IMR-90 (cell line): ENCODE results near the gene BCAS3. TPM values are rescaled to one million over a fixed set of nuclear protein-coding genes. Genes with fewer than 3 reads are reported as not detected.

Source experiments
- ATAC-seq: fragments of 200-7000 bp; cut with Tn5 transposase; 2 replicates; pipeline ENCODE4 v1.9.1; 2020; ENCODE audit warnings: low read depth, mild to moderate bottlenecking, moderate library complexity
- BruUV-seq: library from RNA; stranded (reverse); fragments of 400-500 nt; replicated peaks from 2 replicates; lab custom pipeline; 2021; lab: Mats Ljungman, UMichigan
- CTCF ChIA-PET: fragments of 300-600 bp; formaldehyde crosslinking; extraction: SDS; loops from one replicate; lab custom pipeline; 2021; ENCODE audit warnings: antibody characterized with exemption; lab: Yijun Ruan, JAX
- POLR2A ChIA-PET: fragments of 300-600 bp; sonication (Branson Sonifier 250); formaldehyde crosslinking; loops from one replicate; lab custom pipeline; 2022; ENCODE audit warnings: antibody characterized with exemption; ENCODE audit not compliant: unreplicated experiment; lab: Charles Lee
- DNase-seq: peaks from one replicate; pipeline ENCODE4 v3.0.0; 2013
- H2AFZ ChIP-seq: replicated peaks from 2 replicates; pipeline ENCODE3; 2013; ENCODE audit warnings: low read length, mild to moderate bottlenecking; ENCODE audit not compliant: poor library complexity
- H2AK5ac ChIP-seq: 2 replicates; pipeline ENCODE4 v1.6.1; 2013; ENCODE audit warnings: low read depth, low read length, inconsistent platforms
- H2AK9ac ChIP-seq: replicated peaks from 2 replicates; pipeline ENCODE3; 2013; ENCODE audit warnings: mild to moderate bottlenecking, low read depth, low read length, moderate library complexity; ENCODE audit not compliant: poor library complexity
- H2BK120ac ChIP-seq: 2 replicates; pipeline ENCODE4 v1.6.1; 2013; ENCODE audit warnings: low read depth, low read length, inconsistent platforms
- H2BK15ac ChIP-seq: 3 replicates; pipeline ENCODE4 v1.6.1; 2013; ENCODE audit warnings: low read depth, low read length, inconsistent platforms
- H2BK20ac ChIP-seq: 2 replicates; pipeline ENCODE4 v1.6.1; 2013; ENCODE audit warnings: low read depth, mild to moderate bottlenecking, inconsistent platforms, low read length, moderate library complexity
- H2BK5ac ChIP-seq: 2 replicates; pipeline ENCODE4 v1.6.1; 2013; ENCODE audit warnings: mild to moderate bottlenecking, low read depth, low read length, inconsistent platforms; ENCODE audit not compliant: poor library complexity, severe bottlenecking
- H3K14ac ChIP-seq: replicated peaks from 2 replicates; pipeline ENCODE4 v1.6.1; 2013; ENCODE audit warnings: low read depth, low read length, inconsistent platforms
- H3K18ac ChIP-seq: 2 replicates; pipeline ENCODE4 v1.6.1; 2013; ENCODE audit warnings: low read depth, low read length, control low read depth
- H3K23ac ChIP-seq: 2 replicates; pipeline ENCODE4 v1.6.1; 2013; ENCODE audit warnings: low read depth, low read length, inconsistent platforms
- H3K27ac ChIP-seq: 2 replicates; pipeline ENCODE4 v1.5.1; 2013; ENCODE audit warnings: mild to moderate bottlenecking, control low read depth, low read length; ENCODE audit not compliant: insufficient read depth
- H3K27me3 ChIP-seq: 2 replicates; pipeline ENCODE4 v1.6.1; 2013; ENCODE audit warnings: low read length; ENCODE audit not compliant: control insufficient read depth, insufficient read depth
- H3K36me3 ChIP-seq: 2 replicates; pipeline ENCODE4 v1.6.1; 2013; ENCODE audit warnings: low read length, mixed read lengths; ENCODE audit not compliant: control insufficient read depth, insufficient read depth
- H3K4ac ChIP-seq: 2 replicates; pipeline ENCODE4 v1.6.1; 2013; ENCODE audit warnings: low read depth, low read length, inconsistent platforms
- H3K4me1 ChIP-seq: 2 replicates; pipeline ENCODE4 v1.6.1; 2013; ENCODE audit warnings: low read length, mixed read lengths; ENCODE audit not compliant: control insufficient read depth, insufficient read depth
- H3K4me2 ChIP-seq: 2 replicates; pipeline ENCODE4 v1.6.1; 2013; ENCODE audit warnings: low read depth, mild to moderate bottlenecking, control low read depth, low read length, moderate library complexity
- H3K4me3 ChIP-seq: 2 replicates; pipeline ENCODE4 v1.5.1; 2013; ENCODE audit warnings: low read depth, mild to moderate bottlenecking, control low read depth, low read length, moderate library complexity; ENCODE audit not compliant: insufficient read depth
- H3K56ac ChIP-seq: 2 replicates; pipeline ENCODE4 v1.6.1; 2013; ENCODE audit warnings: low read length, inconsistent platforms; ENCODE audit not compliant: insufficient read depth; ENCODE audit errors: extremely low read depth
- H3K79me1 ChIP-seq, 2 experiments: 2 replicates each; pipeline ENCODE4 v1.6.1; 2013; ENCODE audit warnings: low read length in 2 of 2, inconsistent platforms in 1 of 2, low read depth in 1 of 2
- H3K9ac ChIP-seq: 2 replicates; pipeline ENCODE4 v1.6.1; 2013; ENCODE audit warnings: low read depth, low read length, control low read depth
- H3K9me1 ChIP-seq: 2 replicates; pipeline ENCODE4 v1.6.1; 2013; ENCODE audit warnings: low read length, inconsistent platforms; ENCODE audit not compliant: insufficient read depth
- H3K9me3 ChIP-seq: 2 replicates; pipeline ENCODE4 v1.6.1; 2013; ENCODE audit warnings: low read length; ENCODE audit not compliant: control insufficient read depth, insufficient read depth
- H4K20me1 ChIP-seq: 2 replicates; pipeline ENCODE4 v1.6.1; 2013; ENCODE audit warnings: low read length, inconsistent platforms; ENCODE audit not compliant: insufficient read depth
- H4K5ac ChIP-seq: 2 replicates; pipeline ENCODE4 v1.6.1; 2013; ENCODE audit warnings: mild to moderate bottlenecking, low read depth, low read length, control low read depth
- H4K8ac ChIP-seq, 2 experiments: 2 replicates each; pipeline ENCODE4 v1.6.1; 2013; ENCODE audit warnings: low read depth in 2 of 2, low read length in 2 of 2, control low read depth in 1 of 2, inconsistent platforms in 1 of 2
- H4K91ac ChIP-seq: 2 replicates; pipeline ENCODE4 v1.6.1; 2013; ENCODE audit warnings: low read depth, low read length, inconsistent platforms; ENCODE audit not compliant: insufficient read depth
- BHLHE40 ChIP-seq: fragments of 150-350 bp; IDR thresholded peaks from 2 replicates; pipeline ENCODE4 v1.6.1; 2016; ENCODE audit warnings: mild to moderate bottlenecking, low read depth, low read length
- CEBPB ChIP-seq: IDR thresholded peaks from 2 replicates; pipeline ENCODE4 v1.6.1; 2012; ENCODE audit warnings: low read depth, low read length, improper control_type of control experiment
- CHD1 ChIP-seq: IDR thresholded peaks from 2 replicates; pipeline ENCODE4 v1.6.1; 2012; ENCODE audit warnings: low read depth, low read length, improper control_type of control experiment
- FOS ChIP-seq: fragments of 150-350 bp; IDR thresholded peaks from 2 replicates; pipeline ENCODE4 v1.6.1; 2016; ENCODE audit warnings: low read depth, low read length
- MAFK ChIP-seq: IDR thresholded peaks from 2 replicates; pipeline ENCODE4 v1.6.1; 2012; ENCODE audit warnings: low read depth, low read length, improper control_type of control experiment
- MAZ ChIP-seq: IDR thresholded peaks from 2 replicates; pipeline ENCODE4 v1.6.1; 2012; ENCODE audit warnings: low read depth, mild to moderate bottlenecking, low read length, improper control_type of control experiment, moderate library complexity, borderline replicate concordance
- MXI1 ChIP-seq: IDR thresholded peaks from 2 replicates; pipeline ENCODE4 v1.6.1; 2012; ENCODE audit warnings: low read depth, mild to moderate bottlenecking, low read length, moderate library complexity, borderline replicate concordance
- NFE2L2 ChIP-seq: fragments of 150-350 bp; IDR thresholded peaks from 2 replicates; pipeline ENCODE4 v1.6.1; 2016; ENCODE audit warnings: low read depth, mild to moderate bottlenecking, low read length
- POLR2A ChIP-seq: IDR thresholded peaks from 2 replicates; pipeline ENCODE4 v1.6.1; 2012; ENCODE audit warnings: mild to moderate bottlenecking, low read depth, low read length
- RAD21 ChIP-seq: IDR thresholded peaks from 2 replicates; pipeline ENCODE4 v1.6.1; 2012; ENCODE audit warnings: low read length, improper control_type of control experiment
- RCOR1 ChIP-seq: IDR thresholded peaks from 2 replicates; pipeline ENCODE4 v1.6.1; 2012; ENCODE audit warnings: mild to moderate bottlenecking, low read length, improper control_type of control experiment; ENCODE audit not compliant: insufficient replicate concordance
- RFX5 ChIP-seq: IDR thresholded peaks from 2 replicates; pipeline ENCODE4 v1.8.0; 2012; ENCODE audit warnings: low read depth, mild to moderate bottlenecking, low read length, moderate library complexity
- SMC3 ChIP-seq: fragments of 150-350 bp; IDR thresholded peaks from 2 replicates; pipeline ENCODE4 v1.6.1; 2016; ENCODE audit warnings: low read depth, mild to moderate bottlenecking, antibody characterized with exemption, low read length, moderate library complexity
- dilution Hi-C: fragments of 300-500 bp; cut with HindIII; formaldehyde crosslinking; loops from one replicate; pipeline ENCODE4 v1.14.3; 2018; ENCODE audit warnings: low sequenced_read_pairs; ENCODE audit not compliant: unreplicated experiment
- in situ Hi-C: fragments of 300-500 bp; cut with MboI; formaldehyde crosslinking; loops from 3 replicates; pipeline ENCODE4 v1.14.3; 2019; ENCODE audit warnings: low sequenced_read_pairs, inconsistent platforms, mixed read lengths
- intact Hi-C: fragments of 100-400 bp; cut with micrococcal nuclease; formaldehyde crosslinking; loops from 2 replicates; pipeline ENCODE4 v1.10.0; 2022
- polyA plus RNA-seq, 3 experiments: library from polyadenylated mRNA; depleted of rRNA; stranded (reverse); fragments of >200 nt; gene quantifications; 2 replicates each; pipeline ENCODE4 v1.2.3, GENCODE V29; 2012; ENCODE audit warnings: low replicate concordance in 1 of 3
- total RNA-seq: library from RNA; depleted of rRNA; stranded (reverse); fragments of >200 nt; gene quantifications from 2 replicates; pipeline ENCODE4 v1.2.3, GENCODE V29; 2012
- TF ChIP-seq, protein P1 (sequence below): fragments of 150-350 bp; IDR thresholded peaks from 2 replicates; pipeline ENCODE4 v1.6.1; 2017; ENCODE audit warnings: mild to moderate bottlenecking, antibody characterized with exemption, low read length, low read depth
- TF ChIP-seq, protein P2 (sequence below): fragments of 150-350 bp; IDR thresholded peaks from 2 replicates; pipeline ENCODE4 v1.6.1; 2016; ENCODE audit warnings: low read depth, mild to moderate bottlenecking, low read length, moderate library complexity, borderline replicate concordance
- TF ChIP-seq, protein P3 (sequence below): conservative IDR thresholded peaks from 2 replicates; pipeline ENCODE4 v1.5.1; 2012; ENCODE audit warnings: mild to moderate bottlenecking, low read depth, low read length, improper control_type of control experiment

The BCAS3 gene
- total and polyA plus RNA-seq, 2 of the 4 experiments (the other 2 are of a cell fraction), result 6.3 to 27.1 TPM

DNA sequence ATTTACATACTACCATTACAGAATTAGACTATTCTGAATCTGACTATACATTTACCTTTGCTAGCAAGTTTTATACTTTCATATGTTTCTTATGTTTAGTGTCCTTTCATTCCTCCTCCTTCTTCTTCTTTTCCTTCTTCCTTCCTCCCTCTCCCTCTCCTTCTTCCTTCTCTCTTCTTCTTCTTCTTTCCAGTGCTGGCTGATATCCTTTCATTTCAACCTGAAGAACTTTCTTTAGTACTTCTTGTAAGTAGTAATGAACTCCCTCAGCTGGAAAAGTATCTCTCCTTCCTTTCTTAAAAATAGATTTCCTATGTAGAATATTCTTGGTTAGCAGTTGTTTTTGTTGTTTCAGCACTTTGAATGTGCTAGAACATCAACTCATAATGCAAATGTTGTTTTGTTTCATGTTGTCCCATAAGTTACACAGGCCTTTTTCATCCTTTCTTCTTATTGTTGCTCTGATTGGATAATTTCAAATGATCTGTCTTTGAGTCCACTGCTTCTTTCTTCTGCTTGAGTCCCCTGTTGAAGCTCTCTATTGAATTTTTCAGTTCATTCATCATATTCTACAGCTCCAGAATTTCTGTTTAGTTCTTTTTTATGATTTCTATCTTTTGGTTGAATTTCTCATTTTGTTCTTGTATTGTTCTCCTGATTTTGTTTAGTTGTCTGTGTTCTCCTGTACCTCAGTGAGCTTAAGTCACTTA is 759.5 kb downstream of the BCAS3 start:
- POLR2A ChIA-PET, result no interaction called here
- Histone ChIP-seq H2AK5ac (no peak overlapping the region), H4K8ac (no peak overlapping the region), H3K4ac (no peak overlapping the region), H3K27ac (no peak overlapping the region), H3K23ac (no peak overlapping the region), H3K9me3 (peaks cover 14% of the 10 kb centered on the region), H3K56ac (no peak overlapping the region), H2AFZ (no peak overlapping the region), H3K4me1 (no peaks in the 10 kb centered on the region), H2BK5ac (no peak overlapping the region), H3K36me3 (no peaks in the 10 kb centered on the region), H3K4me2 (no peak overlapping the region), H3K79me1 (no peaks in the 10 kb centered on the region), H2BK15ac (no peak overlapping the region), H4K20me1 (no peaks in the 10 kb centered on the region), H3K18ac (no peak overlapping the region), H3K27me3 (peaks cover 11% of the 10 kb centered on the region), H3K9me1 (no peaks in the 10 kb centered on the region), H3K4me3 (no peak overlapping the region), H4K5ac (no peak overlapping the region), H3K14ac (no peak overlapping the region), H3K9ac (no peak overlapping the region), H2BK120ac (no peak overlapping the region), H2AK9ac (no peak overlapping the region), H4K91ac (no peak overlapping the region), H2BK20ac (no peak overlapping the region)
- ATAC-seq, result no peak
- BruUV-seq, result no TSS peak
- in situ Hi-C loops (no loop called here), intact Hi-C loops (no loop called here), dilution Hi-C loops (no loop called here)
- DNase-seq, result no peak
- CTCF ChIA-PET, result no interaction called here
- TF ChIP-seq FOS, result no peak
- TF ChIP-seq MXI1, result no peak
- TF ChIP-seq RAD21, result no peak
- no peak for TF ChIP-seq NFE2L2
- no peak for TF ChIP-seq CEBPB
- TF ChIP-seq SMC3, result no peak
- TF ChIP-seq BHLHE40, result no peak
- TF ChIP-seq RCOR1, result no peak
- no peak for TF ChIP-seq POLR2A
- TF ChIP-seq, protein P1, sequence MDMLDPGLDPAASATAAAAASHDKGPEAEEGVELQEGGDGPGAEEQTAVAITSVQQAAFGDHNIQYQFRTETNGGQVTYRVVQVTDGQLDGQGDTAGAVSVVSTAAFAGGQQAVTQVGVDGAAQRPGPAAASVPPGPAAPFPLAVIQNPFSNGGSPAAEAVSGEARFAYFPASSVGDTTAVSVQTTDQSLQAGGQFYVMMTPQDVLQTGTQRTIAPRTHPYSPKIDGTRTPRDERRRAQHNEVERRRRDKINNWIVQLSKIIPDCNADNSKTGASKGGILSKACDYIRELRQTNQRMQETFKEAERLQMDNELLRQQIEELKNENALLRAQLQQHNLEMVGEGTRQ, result no peak
- TF ChIP-seq, protein P2, sequence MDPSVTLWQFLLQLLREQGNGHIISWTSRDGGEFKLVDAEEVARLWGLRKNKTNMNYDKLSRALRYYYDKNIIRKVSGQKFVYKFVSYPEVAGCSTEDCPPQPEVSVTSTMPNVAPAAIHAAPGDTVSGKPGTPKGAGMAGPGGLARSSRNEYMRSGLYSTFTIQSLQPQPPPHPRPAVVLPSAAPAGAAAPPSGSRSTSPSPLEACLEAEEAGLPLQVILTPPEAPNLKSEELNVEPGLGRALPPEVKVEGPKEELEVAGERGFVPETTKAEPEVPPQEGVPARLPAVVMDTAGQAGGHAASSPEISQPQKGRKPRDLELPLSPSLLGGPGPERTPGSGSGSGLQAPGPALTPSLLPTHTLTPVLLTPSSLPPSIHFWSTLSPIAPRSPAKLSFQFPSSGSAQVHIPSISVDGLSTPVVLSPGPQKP, result no peak
- no peak for TF ChIP-seq CHD1
- no peak for TF ChIP-seq RFX5
- TF ChIP-seq MAFK, result no peak
- no peak for TF ChIP-seq MAZ
- TF ChIP-seq, protein P3, sequence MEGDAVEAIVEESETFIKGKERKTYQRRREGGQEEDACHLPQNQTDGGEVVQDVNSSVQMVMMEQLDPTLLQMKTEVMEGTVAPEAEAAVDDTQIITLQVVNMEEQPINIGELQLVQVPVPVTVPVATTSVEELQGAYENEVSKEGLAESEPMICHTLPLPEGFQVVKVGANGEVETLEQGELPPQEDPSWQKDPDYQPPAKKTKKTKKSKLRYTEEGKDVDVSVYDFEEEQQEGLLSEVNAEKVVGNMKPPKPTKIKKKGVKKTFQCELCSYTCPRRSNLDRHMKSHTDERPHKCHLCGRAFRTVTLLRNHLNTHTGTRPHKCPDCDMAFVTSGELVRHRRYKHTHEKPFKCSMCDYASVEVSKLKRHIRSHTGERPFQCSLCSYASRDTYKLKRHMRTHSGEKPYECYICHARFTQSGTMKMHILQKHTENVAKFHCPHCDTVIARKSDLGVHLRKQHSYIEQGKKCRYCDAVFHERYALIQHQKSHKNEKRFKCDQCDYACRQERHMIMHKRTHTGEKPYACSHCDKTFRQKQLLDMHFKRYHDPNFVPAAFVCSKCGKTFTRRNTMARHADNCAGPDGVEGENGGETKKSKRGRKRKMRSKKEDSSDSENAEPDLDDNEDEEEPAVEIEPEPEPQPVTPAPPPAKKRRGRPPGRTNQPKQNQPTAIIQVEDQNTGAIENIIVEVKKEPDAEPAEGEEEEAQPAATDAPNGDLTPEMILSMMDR, result no peak
